ENCODE measurements around the gene ADAMTS19.
"Not testable (repeated sequence)": the region's sequence is repeated elsewhere in the genome, so short reads cannot be mapped to it uniquely, and the experiment has no call there.

ADAMTS19 gene

DNA sequence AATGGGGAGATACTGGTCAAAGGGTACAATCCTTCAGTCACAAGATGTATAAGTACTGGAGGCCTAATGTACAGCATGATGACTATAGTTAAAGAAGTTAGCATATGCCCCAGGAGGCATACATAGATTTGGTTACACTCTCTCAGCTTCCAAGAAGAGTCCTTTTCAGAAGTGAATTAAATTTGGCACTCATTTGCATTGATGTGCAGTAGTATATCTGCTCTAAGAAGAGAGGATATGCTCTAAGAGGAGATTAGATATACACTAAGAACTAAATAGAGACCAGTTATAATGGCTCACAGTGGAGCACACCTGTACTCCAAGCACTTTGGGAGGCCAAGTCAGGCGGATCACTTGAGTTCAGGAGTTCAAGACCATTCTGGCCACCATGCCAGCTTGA is 148.3 kb downstream of the ADAMTS19 start:
- no peak for DNase-seq

DNA sequence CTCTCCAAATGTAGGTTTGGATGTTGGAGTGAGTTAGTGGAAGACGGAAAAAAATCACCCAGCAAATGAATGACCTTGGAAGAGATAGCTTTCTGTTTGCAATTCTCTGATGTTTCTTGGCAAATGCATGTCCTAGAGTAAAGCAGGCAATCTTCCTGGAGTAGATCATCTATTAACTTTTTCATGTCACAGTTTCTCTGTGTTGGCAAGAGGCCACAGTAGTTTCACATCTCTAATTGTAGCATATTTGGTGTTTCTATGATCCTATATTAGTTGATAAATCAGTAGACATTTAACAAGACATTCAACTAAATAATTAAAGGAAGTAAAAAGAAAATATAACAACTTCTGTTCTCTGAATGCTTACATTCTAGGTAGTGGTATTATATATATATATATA is 149.6 kb downstream of the ADAMTS19 start:
- no peak for DNase-seq

DNA sequence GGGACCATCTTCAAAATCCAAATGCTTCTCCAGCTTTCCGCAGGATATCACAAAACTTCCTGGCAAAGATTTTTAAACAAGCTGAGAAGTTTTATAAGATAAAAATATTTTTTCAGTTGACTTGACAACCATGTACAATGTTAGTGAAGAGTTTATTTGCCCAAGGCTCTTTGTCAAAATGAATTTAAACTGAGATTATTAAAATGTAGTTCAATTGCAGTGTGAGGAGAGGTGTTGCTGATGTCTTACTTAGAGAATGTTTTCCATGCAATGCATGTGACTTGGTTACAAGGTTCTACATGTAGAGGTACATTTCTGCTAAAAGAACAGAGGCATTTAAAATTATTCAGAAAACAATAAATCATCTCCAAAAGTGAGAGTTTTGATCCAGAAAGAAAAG is 156.4 kb downstream of the ADAMTS19 start:
- DNase-seq: no peak

DNA sequence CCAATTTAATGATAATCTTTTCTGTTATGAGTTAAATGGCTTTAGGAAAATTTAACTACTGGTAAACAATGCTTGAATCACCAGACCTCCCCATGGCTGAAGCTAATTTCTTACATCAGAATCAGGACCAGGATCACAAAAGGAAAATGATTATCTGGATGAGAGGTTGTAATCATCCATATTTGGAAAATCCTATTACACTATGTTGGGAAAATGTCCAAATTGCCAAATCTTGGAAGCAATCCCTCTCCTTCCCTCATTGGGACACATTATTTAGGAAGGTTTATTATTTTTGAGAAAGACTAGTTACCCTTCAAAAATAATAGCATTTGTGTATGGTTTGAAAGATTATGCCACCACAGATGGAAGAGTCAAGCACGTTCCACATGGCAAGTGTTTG is 157.1 kb downstream of the ADAMTS19 start:
- no peak for DNase-seq

DNA sequence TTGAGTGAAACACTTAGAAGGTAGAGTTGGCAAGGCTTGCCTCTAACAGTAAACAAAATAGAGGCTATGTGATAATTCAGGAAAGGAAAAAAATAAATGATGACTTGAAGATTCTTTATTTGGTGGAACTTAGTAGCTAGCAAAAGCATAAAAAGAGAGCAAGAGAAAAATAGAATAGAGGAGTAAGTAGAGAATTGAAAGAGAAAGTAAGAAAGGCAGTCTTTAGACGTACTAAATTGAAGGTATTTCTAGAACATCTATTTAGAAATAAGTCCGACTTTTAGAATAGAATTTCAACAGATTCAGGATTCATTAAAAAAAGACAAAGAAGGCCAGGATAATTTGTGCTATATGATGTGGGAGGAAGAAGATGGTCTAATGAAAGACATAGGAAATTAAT is 159.7 kb downstream of the ADAMTS19 start:
- no peak for DNase-seq

DNA sequence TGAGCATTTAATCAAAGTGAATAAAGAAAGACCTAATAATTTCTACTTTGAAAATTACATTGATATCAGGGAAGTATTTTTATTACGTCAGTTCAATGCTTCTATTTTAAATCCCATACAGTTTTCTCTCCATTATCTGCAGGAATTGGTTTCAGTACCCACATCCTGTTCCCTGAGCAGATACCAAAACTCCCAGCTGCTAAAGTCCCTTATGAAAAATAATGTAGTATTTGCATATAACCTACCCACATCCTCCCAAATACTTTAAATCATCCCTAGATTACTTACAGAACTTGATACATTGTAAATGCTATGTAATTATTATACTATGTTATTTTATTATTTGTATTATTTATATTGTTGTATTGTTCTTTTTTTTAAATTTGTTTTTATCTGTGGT is 162.4 kb downstream of the ADAMTS19 start:
- DNase-seq: no peak

DNA sequence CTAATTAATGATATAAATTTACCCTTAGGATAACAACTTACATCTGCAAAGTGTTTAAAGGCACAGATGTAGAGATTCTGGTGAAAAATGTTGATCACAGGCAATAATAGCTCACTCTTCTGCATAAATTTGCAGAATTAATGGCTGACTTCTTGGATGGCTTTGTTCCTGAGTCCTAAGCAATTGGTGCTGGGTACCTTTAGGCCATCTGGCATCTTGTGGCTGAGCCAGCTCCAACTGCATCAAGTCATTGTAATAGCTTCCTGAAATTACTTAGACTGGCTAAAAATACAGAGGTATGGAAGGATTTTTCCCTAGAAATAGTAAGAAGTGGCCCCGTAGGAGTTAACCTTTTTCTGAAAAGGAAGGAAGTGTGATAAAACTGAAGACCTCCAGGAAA is 169.5 kb downstream of the ADAMTS19 start:
- no peak for DNase-seq

DNA sequence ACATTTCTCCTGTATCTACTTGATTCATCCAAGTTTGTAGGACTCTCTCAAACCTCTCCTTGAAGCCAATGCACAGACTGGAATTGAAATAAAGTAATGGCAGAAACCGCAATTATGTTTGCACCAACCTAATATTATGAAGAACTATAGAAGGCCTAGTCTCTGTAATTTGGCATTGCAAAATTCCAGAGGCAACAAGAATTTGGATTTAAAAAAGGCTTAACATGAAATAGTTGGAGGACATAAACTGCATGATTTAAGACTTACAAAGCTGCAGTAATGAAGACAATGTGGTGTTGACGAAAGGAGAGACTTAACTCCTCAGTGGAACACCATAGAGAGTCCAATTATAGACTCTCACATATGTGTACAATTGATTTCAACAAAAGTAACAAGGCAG is 170.0 kb downstream of the ADAMTS19 start:
- no peak for DNase-seq

DNA sequence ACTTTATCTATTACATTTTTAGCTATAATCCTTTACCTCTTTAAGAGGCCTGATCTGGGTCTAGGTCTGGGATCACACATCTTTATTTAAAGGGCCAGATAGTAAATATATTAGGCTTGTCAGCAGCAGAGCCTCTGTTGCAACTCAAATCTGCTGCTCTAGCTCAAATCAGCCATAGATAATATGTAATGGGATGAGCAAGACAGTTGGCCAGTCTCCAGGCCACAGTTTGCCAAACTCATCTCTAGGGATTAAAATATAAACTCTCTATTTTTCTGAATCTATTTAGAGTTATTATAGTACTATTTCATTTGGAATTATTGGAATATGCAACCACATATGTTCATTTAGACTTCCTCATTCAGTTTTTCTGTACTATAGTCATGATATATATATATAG is 171.9 kb downstream of the ADAMTS19 start:
- DNase-seq: no peak

DNA sequence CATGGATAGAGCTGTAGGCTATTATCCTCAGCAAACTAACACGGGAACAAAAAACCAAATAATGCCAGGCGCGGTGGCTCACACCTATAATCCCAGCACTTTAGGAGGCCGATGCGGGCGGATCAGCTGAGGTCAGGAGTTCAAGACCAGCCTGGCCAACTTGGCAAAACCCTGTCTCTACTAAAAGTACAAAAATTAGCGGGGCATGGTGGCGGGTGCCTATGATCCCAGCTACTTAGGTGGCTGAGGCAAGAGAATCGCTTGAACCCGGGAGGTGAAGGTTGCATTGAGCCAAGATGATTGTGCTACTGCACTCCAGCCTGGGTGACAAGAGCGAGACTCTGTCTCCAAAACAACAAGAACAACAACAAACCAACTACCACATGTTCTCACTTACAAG is 177.4 kb downstream of the ADAMTS19 start:
- DNase-seq: not testable (repeated sequence)

DNA sequence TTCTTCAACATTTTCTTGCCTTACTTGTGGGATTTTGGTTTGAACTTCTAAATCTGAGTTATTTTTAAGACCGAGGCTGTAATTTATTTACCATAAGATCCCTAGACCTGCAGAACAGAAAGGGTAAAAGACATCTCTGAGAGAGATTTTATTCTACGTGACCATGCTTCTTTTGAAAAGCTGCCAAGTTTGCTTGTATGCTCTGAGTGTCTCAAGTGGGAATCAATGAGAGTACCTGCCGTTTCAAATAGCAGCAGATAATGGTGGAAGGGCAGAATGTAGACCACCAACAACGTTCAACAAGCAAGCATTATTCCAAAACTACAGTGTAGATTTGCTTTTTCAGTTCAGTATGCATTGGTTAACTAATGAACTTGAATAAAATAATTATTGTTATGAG is 179.2 kb downstream of the ADAMTS19 start:
- DNase-seq: no peak

DNA sequence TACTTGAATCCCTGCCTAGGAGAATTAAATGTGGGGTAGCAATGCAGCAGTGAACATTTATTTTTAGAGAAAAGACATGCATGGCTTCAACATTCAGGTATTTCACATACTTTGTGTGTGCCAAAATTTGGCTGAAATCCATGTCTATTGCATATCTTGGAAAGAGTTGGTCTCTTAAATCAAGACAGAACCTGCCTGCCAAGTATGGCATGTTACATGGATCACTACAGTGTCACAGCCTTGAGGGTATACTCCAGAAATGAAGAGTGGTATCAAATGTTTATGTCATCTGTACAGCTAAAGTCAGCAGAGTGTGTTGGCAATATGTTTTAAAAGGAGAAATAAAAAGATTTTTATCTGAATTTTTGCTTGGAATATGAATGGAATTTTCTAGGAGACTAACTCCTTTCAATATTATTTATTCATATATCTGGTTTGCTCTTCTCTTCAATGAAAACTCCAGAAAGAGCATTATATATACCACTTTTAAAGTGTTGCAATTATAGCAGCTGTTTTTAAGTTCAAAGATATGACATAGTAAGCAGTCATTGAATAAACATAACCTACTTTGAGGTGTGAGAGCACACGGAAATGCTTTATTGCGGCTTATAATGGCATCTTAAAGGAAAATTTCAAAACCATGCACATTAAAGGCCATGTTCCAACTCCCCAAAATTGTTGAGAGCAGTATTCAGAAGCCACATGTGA is 192.4 kb downstream of the ADAMTS19 start:
- DNase-seq: no peak

DNA sequence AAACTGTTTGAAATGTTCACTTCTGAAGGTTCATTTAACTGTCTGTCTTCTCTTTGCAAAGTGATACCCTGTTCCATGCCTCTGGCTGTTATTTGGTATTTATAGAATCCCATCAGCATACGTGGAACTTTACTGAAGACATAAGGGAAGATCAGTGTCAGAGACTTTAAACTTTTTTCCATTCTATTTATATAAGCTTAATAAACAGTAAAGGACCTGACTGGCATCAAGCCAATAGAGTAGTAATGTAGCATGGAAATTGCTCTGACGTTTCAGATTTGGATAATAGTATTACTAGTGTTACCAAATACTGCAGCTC is 192.9 kb downstream of the ADAMTS19 start:
- no peak for DNase-seq

DNA sequence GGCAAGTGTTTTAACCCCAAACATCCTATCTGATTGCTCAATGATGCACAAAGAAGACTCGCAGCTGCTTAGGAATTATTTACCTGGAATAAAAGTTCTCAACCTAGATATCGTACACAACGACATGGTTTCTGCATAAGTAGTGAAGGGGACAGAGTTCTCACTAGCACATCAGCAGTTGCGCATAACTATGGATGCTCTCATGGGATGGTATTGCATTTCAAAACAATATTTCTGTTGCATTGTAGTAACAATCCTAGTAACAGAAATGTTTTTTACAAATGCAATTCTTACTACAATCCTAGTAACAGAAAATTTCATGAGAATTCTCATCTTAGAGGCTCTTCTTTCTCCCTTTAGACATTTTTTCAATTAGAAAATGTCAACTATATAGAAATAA is 193.3 kb downstream of the ADAMTS19 start:
- no peak for DNase-seq

DNA sequence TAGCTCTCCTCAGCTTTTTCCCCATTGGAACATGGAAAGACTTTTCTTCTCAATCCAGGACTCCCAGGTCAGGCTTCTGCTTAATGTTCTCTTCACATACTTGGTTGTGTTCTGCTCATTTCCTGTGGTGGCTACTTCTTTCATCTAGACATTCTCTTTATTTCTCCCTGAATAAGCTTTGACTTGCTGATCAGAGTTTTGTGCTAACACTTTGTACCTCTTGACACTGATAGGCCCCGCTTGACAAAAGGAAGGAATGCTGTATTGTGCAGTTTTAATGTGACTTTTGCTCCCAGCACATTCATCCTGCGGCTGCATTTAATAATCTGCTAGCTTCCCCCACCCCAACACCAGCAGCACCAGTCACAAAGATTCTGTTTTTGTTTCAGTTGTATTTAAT is 196.9 kb downstream of the ADAMTS19 start:
- DNase-seq: no peak

DNA sequence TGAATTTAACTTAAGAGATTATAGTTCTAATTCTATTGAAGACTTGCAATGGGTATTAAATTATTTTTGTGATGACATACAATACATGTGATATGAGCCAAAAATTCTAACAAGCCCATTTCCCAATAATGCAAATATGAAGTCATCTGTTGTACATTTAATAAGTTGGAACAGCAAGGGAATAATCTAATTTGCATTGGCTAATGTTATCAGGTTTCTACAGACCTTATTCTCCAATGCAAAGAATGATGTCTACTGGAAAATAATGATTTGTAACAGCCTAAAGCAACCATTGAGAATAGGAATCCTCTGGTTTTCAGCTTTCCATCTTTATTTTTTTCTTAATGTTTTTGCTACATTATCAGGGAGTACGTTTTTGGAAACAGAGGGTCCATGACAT is 198.7 kb downstream of the ADAMTS19 start:
- no peak for DNase-seq

DNA sequence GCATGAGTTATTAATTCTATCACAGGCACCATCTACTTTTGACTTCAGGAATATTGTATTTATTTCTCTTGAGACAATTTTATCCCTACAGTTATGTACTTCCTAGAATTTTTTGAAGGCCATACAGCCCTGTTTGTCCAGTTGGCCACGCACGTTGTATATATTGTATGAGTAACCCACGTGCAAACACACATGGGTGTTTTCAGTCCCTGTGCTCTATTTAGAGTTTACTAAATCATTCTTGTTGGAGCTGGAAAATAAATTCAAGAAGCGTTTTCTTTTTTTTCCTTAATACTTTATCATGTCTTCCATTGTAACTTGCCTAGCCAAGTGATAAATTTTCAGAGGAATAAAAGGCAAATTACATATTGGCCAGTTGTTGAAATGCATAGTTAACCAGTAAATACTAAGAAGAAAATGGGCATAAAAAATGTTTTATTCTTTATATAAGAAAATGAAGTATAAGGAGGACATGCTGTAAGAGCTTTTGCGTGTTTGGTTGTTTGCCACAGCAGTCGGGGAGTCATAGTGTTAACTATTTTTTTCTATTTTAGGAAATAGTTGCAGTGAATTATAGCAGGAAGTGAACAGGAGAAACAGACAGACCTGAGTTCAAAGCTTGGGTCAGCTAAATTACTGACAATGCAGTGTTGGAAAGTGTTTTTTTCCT is 201.4 kb downstream of the ADAMTS19 start:
- DNase-seq: no peak

DNA sequence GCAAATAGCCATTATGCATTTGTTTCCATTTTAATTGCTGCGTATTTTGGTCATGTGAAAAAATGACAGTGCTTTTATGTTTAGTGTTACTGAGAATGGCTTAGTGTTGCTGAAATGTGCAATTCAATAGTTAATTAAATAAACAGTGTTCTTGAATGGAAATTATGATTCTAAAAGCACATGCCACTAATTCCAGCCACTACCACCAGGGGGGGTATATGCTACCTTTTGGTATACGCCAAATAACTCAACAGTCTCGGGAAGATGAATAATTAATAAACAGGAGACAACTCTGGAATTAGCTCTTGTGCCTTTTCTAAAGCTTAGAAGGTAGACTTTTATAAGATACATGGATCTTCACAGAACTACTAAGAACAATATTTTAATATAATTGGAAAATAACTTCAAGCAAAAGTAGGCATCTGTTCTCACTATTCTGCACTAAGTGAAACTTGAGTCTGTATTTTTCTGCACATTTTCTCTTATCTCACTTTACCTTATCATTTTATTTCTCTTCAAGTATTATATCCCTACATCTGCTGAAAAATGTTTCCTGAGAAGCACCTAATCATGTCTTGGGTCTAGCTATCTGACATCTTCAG is 204.3 kb downstream of the ADAMTS19 start:
- DNase-seq: no peak

DNA sequence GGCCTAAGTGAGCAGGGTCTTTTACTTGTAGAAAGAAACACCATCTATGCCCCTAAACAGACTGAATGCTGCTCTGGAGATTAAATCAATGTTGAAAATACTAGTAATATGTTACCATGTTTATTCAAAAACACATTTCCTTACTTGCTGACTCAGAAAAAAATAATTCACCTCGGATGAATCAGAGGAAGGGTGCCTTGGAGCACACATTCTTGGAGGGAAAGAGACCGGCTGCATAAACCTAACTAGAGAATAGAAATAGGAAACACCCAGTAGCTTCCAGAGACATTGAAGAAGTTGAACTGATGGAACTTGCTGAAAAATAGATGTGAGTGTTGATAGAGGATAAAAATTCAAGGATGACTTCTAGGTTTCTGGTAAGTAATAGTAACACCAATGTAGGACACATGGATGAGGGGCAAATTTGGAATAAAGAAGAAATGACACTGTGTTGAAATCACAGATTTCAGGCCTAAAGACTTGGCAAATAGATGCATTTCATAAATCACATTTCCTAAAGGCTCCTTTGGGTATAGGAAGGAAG is 210.9 kb downstream of the ADAMTS19 start:
- no peak for DNase-seq

DNA sequence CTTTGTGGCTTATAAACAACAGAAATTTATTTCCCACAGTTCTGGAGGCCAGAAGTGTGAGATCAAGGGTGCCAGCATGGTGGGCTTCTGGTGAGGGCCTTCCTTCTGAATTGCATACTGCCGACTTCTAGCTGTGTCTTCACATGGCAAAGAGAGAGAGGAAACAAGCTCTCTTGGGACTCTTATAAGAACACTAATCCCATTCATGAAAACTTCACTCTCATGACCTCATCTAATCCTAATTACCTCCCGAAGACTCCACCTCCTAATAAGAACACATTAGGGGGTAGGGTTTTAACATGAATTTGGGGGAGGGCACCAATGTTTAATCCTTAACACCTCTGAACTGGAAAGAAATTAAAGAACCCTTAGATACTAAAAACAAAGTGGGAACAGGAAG is 211.9 kb downstream of the ADAMTS19 start:
- no peak for DNase-seq

DNA sequence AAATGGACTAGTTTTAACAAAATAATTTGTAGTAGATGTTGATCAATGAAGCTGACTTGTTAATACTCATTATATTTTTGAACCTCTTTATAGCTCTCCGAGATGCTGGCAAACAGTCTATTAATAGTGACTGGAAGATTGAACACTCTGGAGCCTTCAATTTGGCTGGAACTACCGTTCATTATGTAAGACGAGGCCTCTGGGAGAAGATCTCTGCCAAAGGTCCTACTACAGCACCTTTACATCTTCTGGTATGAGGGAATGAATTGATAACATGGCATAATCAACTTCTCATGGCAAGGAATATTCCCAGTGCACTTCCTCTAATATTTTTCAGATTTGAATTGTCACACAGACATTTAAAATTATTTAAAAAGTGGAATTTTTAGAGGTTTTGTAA is 219.6 kb downstream of the ADAMTS19 start:
- no peak for DNase-seq

DNA sequence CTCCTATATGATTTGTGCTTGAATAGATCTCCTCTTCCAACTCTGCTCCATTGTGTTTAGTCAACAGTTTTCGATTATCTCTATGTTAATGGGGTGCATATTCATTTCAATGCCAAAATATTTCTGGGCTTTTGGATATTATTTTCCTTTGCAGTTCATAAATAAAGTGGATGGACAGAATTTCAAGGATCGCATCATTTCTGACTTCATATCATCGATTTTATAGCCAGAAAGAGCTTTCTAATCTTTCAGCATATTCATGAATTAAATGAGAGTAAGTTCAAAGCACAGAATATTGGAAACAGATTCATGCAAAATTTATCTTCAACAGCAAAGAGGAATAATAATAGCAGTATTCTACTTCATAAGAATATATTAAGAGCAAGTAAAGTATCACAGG is 227.8 kb downstream of the ADAMTS19 start:
- DNase-seq: no peak

DNA sequence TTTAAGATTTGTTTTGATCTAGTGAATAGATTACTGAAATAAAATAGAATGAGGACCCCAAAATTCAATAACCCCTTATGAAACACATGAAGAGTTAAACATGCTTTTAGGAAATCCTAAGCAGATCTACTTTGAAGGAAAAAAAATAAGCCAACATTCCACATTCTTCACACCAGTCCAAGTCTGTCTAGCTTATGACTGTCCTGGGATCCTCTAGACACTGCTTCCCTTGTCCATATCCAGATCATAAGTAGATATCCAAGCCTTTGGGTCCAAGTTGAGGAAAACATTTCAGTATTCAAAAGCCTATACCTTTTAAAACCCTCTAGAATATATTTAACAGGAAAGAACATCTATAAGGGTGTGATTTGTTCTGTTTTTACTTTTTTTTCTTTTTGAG is 228.9 kb downstream of the ADAMTS19 start:
- DNase-seq: no peak

DNA sequence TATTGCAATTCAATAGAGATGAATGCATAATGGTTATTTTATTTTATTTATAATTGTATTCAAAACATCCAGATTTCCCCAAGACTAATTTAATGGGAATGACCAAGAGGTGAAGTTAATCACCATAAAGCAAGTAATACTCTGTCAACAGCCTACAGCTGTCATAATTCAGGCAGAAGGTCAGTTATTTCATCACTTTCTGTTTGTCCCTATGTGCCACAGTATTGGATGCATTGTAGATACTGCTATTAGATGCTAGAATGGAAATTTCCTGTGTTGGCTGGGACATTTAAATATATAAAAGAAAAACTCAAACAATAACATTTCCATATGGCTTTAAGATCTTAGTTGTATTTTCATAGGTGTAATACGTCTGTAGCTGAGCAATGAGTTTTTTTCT is 231.1 kb downstream of the ADAMTS19 start:
- DNase-seq: no peak

All from hippocampal formation (tissue), 2 donors.